Measurements from ENCODE around the gene SLC39A8.

SLC39A8 gene

DNA sequence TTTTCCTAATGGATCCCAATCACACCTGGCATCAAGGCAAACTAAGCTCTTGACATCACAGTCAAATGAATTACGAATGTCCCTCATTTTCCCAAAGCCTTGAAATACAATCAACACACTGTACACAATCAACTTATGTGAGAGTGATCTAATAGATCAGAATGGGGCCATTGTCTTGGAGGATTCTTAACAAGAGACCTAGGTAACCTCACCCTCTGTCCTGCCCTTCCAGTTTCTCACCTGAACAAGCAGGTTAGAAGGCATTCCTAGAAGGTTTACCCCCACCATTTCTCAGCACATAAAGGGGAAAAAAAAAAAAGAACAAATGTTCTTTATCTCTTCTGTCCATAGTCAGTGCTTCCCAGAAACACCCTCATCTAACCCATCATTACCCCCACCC, 6.3 kb downstream of the SLC39A8 start:
- no peak for DNase-seq

DNA sequence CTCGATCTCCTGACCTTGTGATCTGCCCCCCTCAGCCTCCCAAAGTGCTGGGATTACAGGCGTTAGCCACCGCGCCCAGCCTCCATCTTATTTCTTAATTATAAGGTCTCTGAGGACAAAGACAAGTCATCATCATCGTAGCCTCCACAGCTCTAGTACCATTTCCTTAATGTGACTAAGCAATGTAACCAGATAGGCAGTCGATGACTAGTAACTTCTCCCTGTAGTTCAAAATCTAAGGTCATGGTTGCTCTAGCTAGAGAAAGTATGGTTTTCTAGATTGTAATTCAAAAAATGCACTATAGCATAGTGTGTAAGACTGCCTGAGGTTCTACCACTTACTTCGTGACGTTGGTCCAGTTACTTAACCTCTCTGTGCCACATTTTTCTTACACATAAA, 6.9 kb downstream of the SLC39A8 start:
- no peak for DNase-seq

DNA sequence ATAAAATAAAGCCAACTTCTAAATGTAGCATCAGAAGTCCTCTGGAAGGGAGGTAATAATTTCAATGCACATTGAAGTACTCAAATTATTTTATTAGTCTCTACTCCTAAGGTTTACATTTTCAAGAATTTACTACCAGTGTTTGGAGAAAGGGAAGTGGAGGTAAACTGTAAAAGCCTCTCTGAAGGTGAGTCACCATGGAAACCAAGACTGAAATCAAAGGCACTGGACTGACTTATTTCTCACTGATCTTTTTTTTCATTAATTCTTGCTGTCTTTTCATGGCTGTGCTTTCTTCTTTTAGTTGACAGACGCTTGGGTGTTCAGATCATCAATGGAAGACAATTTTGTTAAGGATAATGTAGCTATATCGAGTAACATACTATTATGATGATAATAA, 9.7 kb downstream of the SLC39A8 start:
- DNase-seq, result peak; percentile 8

DNA sequence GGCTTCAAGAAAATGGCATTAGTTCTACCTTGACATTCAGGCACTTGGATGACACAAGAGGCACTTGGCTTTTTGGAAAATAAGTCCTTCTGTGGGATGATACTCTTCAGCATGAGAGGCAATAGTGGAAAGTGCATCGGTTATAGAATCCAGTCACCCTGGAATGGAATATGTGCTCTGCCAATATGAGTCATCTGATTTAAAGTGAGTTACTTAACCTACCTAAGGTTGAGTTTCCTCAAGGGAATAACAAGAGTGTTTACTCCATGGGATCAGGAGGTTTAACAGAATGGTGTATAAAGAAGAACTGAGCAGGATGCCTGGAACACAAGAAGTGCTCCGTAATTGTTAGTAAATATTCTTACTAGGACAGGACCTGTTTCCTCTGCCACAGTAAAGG, 10.7 kb downstream of the SLC39A8 start:
- DNase-seq, result no peak

DNA sequence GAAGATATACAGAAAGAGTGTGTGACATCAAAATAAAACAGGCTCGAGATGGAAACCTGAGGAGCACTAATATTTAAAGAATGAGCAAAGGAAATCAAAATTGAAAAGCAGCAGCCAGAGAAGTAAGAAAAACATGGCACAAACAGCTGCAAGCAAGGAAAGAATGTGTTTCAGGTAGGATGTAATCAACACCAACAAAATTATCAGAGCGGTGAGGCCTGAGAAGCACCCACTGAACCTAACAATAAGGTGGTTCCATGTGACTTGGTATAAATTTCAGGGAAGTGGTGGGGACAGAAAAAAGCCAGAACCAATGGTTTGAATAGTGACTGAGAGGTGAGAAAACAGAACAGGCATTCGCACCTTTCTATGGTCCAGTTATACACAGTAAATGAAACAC, 11.5 kb downstream of the SLC39A8 start:
- DNase-seq, result no peak

- DNase-seq, result no peak
Observed at GRCh38 chr4:102328045-102328444, 17.2 kb downstream of the SLC39A8 start.

GRCh38 chr4:102326951-102327350, 18.3 kb downstream of the SLC39A8 start:
- no peak for DNase-seq

DNA sequence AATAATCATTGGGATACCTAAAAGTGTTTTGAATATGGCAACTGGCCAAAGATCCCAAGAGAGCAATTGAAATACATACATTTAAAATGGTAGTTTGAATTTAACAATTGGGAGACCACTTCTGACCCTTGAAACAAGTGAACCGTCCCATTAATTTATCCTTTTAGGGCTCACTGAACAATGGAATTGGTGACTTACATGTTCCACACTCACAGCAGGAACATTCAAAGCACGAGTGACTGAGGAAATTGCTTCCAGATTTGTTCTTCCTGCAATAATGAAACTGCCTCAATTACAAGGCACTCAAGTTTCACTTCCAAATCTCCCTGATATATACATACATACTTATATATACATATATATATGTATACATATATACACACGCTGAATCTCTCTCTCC, 20.6 kb downstream of the SLC39A8 start:
- no peak for DNase-seq

DNA sequence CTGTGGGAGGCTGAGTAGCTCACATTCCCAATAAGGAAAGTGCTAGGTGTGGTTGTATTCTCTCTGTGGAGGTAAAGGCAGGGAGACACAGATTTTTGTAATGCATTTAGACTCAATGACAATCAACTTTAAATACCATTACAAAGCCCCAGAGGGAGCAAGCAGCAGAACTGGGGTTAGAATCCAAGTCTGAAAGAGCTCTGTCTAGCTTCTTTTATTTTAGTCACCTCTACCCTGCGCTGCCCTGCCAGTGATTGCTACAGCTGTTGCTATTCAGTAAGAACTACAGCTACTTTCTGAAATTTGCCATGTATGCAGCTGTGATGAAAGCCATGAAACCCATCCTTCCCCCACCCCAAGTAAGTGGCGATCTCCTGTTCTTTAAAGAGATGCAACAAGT, 22.5 kb downstream of the SLC39A8 start:
- DNase-seq, result no peak

GRCh38 chr4:102321260-102321995, 23.9 kb downstream of the SLC39A8 start:
- no peak for DNase-seq

DNA sequence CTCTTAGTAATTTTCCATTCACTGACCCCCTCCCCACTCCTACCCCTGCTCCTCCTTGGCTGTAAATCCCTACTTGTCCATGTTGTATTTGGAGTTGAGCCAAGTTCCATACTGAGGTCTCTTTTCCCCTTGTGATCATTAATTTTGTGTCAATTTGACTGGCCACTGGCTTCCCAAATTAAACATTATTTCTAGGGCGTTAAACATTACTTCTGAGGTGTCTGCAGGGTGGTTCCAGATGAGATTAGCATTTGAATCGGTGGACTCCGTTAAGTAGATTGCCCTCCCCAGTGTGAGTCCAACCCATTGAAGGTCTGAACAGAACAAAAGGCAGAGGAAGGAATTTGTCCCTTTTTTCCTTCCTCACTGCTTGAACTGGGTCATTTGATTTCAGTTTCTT, 25.7 kb downstream of the SLC39A8 start:
- no peak for DNase-seq

DNA sequence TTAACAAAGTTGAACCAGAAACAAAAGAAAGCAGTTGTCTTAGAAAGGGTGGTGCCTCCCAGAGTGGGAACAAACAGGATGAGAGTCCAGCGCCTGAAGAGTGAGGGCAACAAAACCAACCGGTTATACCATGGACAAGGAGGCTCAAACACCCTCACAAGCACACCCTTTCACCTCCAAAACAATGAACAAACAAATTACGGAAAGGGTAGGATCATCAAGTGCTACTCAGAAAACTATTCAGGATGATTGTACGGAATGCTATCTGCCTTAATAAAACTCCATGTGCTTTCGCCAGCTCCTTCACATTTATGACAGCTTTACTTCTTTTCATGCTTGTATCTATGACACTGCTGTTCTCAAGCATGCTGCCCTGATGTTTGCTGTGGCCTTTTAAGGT, 26.8 kb downstream of the SLC39A8 start:
- DNase-seq, result no peak

DNA sequence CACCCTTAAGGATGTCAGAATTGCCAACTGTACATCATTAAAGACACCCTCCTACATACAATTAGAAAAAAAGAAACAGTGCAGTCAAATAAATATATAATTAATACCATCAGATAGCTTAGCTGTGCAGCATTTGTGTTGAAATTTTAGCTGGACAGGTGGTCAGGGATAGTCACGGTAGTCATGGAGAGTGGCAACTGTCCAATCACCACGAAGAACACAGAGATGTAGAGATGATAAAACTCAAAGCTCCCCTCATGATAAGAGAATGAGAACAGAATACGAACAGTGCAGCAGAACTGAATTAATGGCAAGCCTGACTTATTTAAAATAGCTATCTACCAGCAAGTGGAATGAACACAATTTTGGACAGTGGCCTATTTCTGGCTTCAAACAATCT, 27.2 kb downstream of the SLC39A8 start:
- DNase-seq, result no peak

DNA sequence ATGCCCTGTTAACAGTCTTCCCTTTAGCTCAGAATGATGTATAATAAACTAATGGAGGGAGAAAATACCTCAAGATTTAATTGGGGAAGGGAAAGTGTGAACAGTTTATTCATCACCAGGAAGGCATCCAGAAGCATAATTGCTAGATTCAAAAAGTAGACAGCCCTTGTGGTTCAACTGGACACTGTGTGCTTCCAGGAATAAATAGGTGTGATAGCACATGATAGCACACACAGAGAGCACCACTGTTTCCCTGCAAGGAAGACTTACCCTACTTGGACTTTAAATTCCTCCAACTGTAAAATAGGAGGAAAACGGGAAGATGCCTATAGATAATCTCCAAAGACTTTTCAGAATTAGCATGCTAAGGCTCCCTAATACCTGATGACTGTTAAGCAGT, 27.8 kb downstream of the SLC39A8 start:
- DNase-seq, result no peak

DNA sequence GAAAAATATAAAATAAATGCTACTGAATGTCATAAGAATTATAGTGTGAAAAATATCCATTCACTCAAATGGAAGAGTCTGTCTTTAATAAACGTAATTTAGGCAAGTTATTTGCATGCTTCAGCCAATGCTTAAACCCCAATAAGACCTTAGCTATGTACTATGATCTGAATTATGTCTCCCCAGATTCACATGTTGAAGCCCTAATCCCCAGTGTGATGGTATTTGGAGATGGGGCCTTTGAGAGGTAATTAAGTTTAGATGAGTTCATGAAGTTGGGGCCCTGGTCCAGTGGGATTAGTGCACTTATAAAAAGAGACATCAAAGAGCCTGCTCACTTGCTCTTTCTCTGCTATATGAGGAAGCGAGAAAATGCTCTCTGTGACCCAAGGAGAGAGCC, 28.7 kb downstream of the SLC39A8 start:
- DNase-seq, result no peak

DNA sequence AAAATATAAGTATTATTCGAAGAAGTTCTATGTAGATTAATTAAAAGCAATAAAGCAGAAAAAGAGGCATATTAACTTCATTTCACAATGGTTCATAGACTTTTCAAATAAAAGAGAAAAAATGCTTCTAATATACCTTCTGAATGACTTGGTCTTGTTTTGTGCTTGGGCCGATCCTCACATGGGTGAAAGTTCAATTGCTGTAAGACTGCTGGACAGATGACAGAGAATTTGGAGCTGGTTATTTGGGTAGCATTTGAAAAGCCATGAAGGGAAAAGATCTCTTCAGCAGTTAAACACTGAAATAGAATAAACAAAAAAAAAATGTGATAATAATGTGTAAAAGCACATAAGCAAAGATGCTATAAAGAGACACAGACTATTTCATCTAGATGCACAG, 29.8 kb downstream of the SLC39A8 start:
- DNase-seq, result no peak

GRCh38 chr4:102312417-102312816, 32.9 kb downstream of the SLC39A8 start:
- DNase-seq, result no peak

DNA sequence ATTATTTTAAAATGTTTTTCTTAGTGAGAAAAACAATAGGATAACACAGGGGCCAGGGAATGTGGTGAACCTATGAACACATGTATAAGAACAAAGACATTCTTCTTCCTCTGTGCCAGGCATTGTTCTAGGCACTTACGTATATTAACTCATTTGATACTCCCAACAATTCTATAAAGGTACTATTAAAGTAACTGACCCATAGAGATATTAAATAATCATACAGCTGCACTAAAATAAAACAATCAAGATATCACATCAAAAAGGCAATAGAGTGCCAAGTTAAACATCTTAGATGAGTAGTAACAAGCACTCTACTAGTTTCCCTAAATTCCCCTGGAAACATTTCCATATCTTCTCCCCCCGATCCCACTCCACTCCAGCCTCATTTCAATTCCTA, 33.4 kb downstream of the SLC39A8 start:
- no peak for DNase-seq

- DNase-seq, result no peak
Observed at GRCh38 chr4:102311407-102311806, 33.9 kb downstream of the SLC39A8 start.

DNA sequence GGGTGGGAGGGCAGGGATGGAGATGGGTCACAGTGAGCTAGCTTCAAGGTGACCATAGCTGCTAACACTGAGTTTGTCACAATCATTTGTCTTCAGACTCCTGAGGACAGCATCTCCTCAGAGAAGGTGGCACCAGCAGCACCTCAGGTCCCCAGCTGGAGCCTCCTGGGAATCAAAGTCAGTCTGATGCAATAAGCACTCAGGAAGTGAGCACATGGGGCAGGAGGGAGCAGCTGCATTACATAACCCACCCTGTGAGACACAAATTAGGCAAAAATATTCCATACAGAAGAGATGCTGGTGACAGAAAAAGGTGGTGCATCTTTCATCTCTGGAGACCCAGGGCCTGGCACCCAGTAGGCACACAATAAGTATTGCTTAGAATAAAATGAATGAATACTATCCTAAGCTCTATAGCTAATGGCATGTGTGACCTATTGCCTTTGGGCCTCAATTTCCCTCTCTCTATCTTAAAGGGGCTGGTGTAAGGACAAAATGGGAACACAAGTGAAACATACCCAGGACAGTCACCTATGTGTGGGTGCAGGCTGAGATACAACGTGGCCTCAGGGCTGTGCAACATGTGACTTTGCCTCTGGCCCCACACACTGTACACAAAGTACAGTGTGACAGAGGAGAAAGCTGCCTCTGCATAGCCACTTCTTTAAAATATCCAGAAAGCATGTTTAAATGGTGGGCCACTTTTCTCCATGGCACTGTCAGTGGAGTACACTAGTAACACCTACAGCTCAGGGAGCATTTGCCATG, 37.1 kb downstream of the SLC39A8 start:
- no peak for DNase-seq

DNA sequence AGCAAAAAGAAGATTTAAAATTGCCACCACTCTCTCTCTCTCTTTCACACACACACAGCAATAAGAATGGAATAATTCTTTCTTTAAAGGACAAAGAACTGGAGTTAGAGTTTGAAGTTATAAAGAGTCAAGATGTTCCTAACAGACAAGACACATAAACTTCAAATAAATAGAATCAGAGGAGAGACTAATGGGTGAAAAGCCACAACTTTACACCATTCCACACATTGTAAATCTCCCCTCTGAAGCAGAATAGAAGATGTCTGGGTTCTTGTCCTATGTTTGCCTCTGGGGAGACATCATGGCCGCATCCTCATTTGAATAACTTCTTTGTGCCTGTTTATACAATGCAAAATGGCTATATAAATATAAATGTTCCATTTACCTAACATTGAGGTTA, 39.6 kb downstream of the SLC39A8 start:
- DNase-seq, result no peak

- DNase-seq, result no peak
Observed at GRCh38 chr4:102302762-102303161, 42.5 kb downstream of the SLC39A8 start.

DNA sequence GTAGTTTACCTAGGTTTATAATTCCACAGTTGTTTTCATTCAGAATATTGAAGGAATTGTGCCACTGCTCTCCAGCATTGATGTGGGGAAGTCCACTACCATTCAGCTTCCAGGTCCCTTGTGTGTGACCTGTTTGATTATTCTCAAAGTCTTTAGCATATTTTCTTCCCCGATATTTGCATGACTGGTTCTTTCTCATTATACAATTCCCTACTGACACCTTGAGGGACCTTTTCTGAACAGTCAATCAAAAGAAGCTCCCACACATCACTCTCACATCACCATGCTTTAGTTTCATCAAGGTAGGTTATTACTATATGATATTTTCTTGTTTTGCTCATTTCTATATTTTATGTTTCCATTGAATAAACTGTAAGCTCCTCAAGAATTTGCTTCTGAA, 44.1 kb downstream of the SLC39A8 start:
- DNase-seq, result no peak

GRCh38 chr4:102299354-102300107, 45.8 kb downstream of the SLC39A8 start:
- peak; percentile 13 for DNase-seq

All from central memory CD4-positive, alpha-beta T cell (primary cell).